Raji (cell line): ENCODE data around the gene GTF2H4.

Experiments used
- POLR2A ChIP-seq: IDR thresholded peaks from 2 replicates; pipeline ENCODE4 v1.6.1; 2011; ENCODE audit warnings: low read depth, low read length, control low read depth; ENCODE audit not compliant: insufficient read depth

GTF2H4 gene

GRCh38 chr6:30903236-30903635 lies 4.8 kb upstream of the GTF2H4 start:
- no peak for TF ChIP-seq POLR2A

- no peak for TF ChIP-seq POLR2A
These were observed 693 bp downstream of the GTF2H4 start for GRCh38 chr6:30908700-30909099.

- TF ChIP-seq POLR2A = no peak
These were observed 4.9 kb downstream of the GTF2H4 start for GRCh38 chr6:30912746-30913520.

- no peak for TF ChIP-seq POLR2A
These were observed 5.7 kb downstream of the GTF2H4 start for GRCh38 chr6:30913721-30914075.

GRCh38 chr6:30914076-30914853 lies 6.3 kb downstream of the GTF2H4 start, which contains the start of gene VARS2:
TSS of gene VARS2 (plus strand) at chr6:30914238. CDS start at chr6:30914837, 599 bp downstream.
- TF ChIP-seq POLR2A = peak; percentile 85

GRCh38 chr6:30914854-30915590 lies 7.0 kb downstream of the GTF2H4 start:
- TF ChIP-seq POLR2A = no peak

GRCh38 chr6:30915591-30915946 lies 7.6 kb downstream of the GTF2H4 start:
- TF ChIP-seq POLR2A = no peak

- no peak for TF ChIP-seq POLR2A
These were observed 9.0 kb downstream of the GTF2H4 start for GRCh38 chr6:30917041-30917440.

- no peak for TF ChIP-seq POLR2A
These were observed 9.5 kb downstream of the GTF2H4 start for GRCh38 chr6:30917487-30917886.

GRCh38 chr6:30918670-30919069 lies 10.7 kb downstream of the GTF2H4 start:
- no peak for TF ChIP-seq POLR2A

- TF ChIP-seq POLR2A = no peak
These were observed 14.4 kb downstream of the GTF2H4 start for GRCh38 chr6:30922447-30922852.

- TF ChIP-seq POLR2A = no peak
These were observed 18.6 kb downstream of the GTF2H4 start for GRCh38 chr6:30926644-30927043.

GRCh38 chr6:30928677-30929076 lies 20.7 kb downstream of the GTF2H4 start:
- TF ChIP-seq POLR2A = no peak

GRCh38 chr6:30930506-30930905 lies 22.5 kb downstream of the GTF2H4 start:
- no peak for TF ChIP-seq POLR2A

- no peak for TF ChIP-seq POLR2A
These were observed 23.3 kb downstream of the GTF2H4 start for GRCh38 chr6:30931272-30931671.
